NOMO-1 treated with dmso at 0.1 percent for 144 hours (cell line): Measurements from ENCODE around the gene ZNF33B.
"Not testable (repeated sequence)": the region's sequence is repeated elsewhere in the genome, so short reads cannot be mapped to it uniquely, and the experiment has no call there.

Experiments
- DNase-seq: peaks from one replicate; lab custom pipeline; 2025; ENCODE audit not compliant: unreplicated experiment; lab: John Stamatoyannopoulos, UW

The ZNF33B gene

GRCh38 chr10:42618424-42618823 lies 19.9 kb downstream of the ZNF33B start:
- no peak for DNase-seq

- DNase-seq, result no peak
Measured at GRCh38 chr10:42615419-42615818, 23.0 kb downstream of the ZNF33B start.

- DNase-seq, result no peak
Measured at GRCh38 chr10:42609872-42610271, 28.5 kb downstream of the ZNF33B start.

GRCh38 chr10:42598249-42598873 lies 40.0 kb downstream of the ZNF33B start:
- no peak for DNase-seq

- DNase-seq, result no peak
Measured at GRCh38 chr10:42596196-42596595, 42.2 kb downstream of the ZNF33B start.

- no peak for DNase-seq
Measured at GRCh38 chr10:42594246-42594650, 44.1 kb downstream of the ZNF33B start.

GRCh38 chr10:42593284-42593683 lies 45.1 kb downstream of the ZNF33B start:
- DNase-seq, result no peak

GRCh38 chr10:42583828-42584227 lies 54.5 kb downstream of the ZNF33B start:
- no peak for DNase-seq

- no peak for DNase-seq
Measured at GRCh38 chr10:42578019-42578418, 60.4 kb downstream of the ZNF33B start.

GRCh38 chr10:42576338-42576737 lies 62.0 kb downstream of the ZNF33B start:
- no peak for DNase-seq

GRCh38 chr10:42574336-42574735 lies 64.0 kb downstream of the ZNF33B start:
- no peak for DNase-seq

GRCh38 chr10:42556931-42557330 lies 81.4 kb downstream of the ZNF33B start:
- DNase-seq, result no peak

- DNase-seq, result not testable (repeated sequence)
Measured at GRCh38 chr10:42553576-42553975, 84.8 kb downstream of the ZNF33B start.

- no peak for DNase-seq
Measured at GRCh38 chr10:42553064-42553407, 85.3 kb downstream of the ZNF33B start.

- peak; percentile 90 for DNase-seq
Measured at GRCh38 chr10:42552188-42553063, 85.9 kb downstream of the ZNF33B start.

GRCh38 chr10:42551582-42552187 lies 86.7 kb downstream of the ZNF33B start:
- no peak for DNase-seq

GRCh38 chr10:42549851-42550250 lies 88.5 kb downstream of the ZNF33B start:
- DNase-seq, result no peak

- DNase-seq, result no peak
Measured at GRCh38 chr10:42548254-42548653, 90.1 kb downstream of the ZNF33B start.

- DNase-seq, result no peak
Measured at GRCh38 chr10:42544945-42545344, 93.4 kb downstream of the ZNF33B start.

- no peak for DNase-seq
Measured at GRCh38 chr10:42543840-42544372, 94.5 kb downstream of the ZNF33B start.
